ENCODE measurements around the gene ATF2.

The ATF2 gene

GRCh38 chr2:175062787-175063585 is 105.0 kb downstream of the ATF2 start:
- DNase-seq (ENCODE audit: low read depth) = peak; percentile 30
- TF ChIP-seq POLR2A (IDR thresholded peaks at IDR 0.05; ENCODE audit: extremely low read depth, insufficient read length) (no peak), MAX (IDR thresholded peaks at IDR 0.05; ENCODE audit: low read depth, low read length) (no peak), MYC (IDR thresholded peaks at IDR 0.05; ENCODE audit: low read depth, low read length) (no peak), CTCF (IDR thresholded peaks at IDR 0.05; ENCODE audit: low read depth, low read length) (no peak)
- H3K4me3 ChIP-seq (ENCODE audit: low read depth, low read length) = no peak overlapping the region

- no peak overlapping the region for H3K4me3 ChIP-seq (ENCODE audit: low read depth, low read length)
- TF ChIP-seq POLR2A (IDR thresholded peaks at IDR 0.05; ENCODE audit: extremely low read depth, insufficient read length) (no peak), CTCF (IDR thresholded peaks at IDR 0.05; ENCODE audit: low read depth, low read length) (no peak), MYC (IDR thresholded peaks at IDR 0.05; ENCODE audit: low read depth, low read length) (no peak)
- no peak for DNase-seq (ENCODE audit: low read depth)
Observed at GRCh38 chr2:175057078-175057685, 110.8 kb downstream of the ATF2 start.

GRCh38 chr2:175055993-175056392 is 112.0 kb downstream of the ATF2 start:
- H3K4me3 ChIP-seq (ENCODE audit: low read depth, low read length) = no peak overlapping the region
- no peak for DNase-seq (ENCODE audit: low read depth)
- no peak for TF ChIP-seq CTCF (IDR thresholded peaks at IDR 0.05; ENCODE audit: low read depth, low read length)
- TF ChIP-seq POLR2A (IDR thresholded peaks at IDR 0.05; ENCODE audit: extremely low read depth, insufficient read length) = no peak
- no peak for TF ChIP-seq MAX (IDR thresholded peaks at IDR 0.05; ENCODE audit: low read depth, low read length)
- TF ChIP-seq MYC (IDR thresholded peaks at IDR 0.05; ENCODE audit: low read depth, low read length) = no peak

GRCh38 chr2:175054340-175054739 is 113.7 kb downstream of the ATF2 start:
- no peak overlapping the region for H3K4me3 ChIP-seq (ENCODE audit: low read depth, low read length)
- no peak for TF ChIP-seq MYC (IDR thresholded peaks at IDR 0.05; ENCODE audit: low read depth, low read length)
- DNase-seq (ENCODE audit: low read depth) = peak; percentile 14

- H3K4me3 ChIP-seq (ENCODE audit: low read depth, low read length) = no peak overlapping the region
- TF ChIP-seq MAX (IDR thresholded peaks at IDR 0.05; ENCODE audit: low read depth, low read length) (no peak), CTCF (IDR thresholded peaks at IDR 0.05; ENCODE audit: low read depth, low read length) (no peak), MYC (IDR thresholded peaks at IDR 0.05; ENCODE audit: low read depth, low read length) (no peak), POLR2A (IDR thresholded peaks at IDR 0.05; ENCODE audit: extremely low read depth, insufficient read length) (no peak)
- DNase-seq (ENCODE audit: low read depth) = no peak
Observed at GRCh38 chr2:175049661-175050060, 118.3 kb downstream of the ATF2 start.

- TF ChIP-seq MYC (IDR thresholded peaks at IDR 0.05; ENCODE audit: low read depth, low read length) (no peak), POLR2A (IDR thresholded peaks at IDR 0.05; ENCODE audit: extremely low read depth, insufficient read length) (no peak), CTCF (IDR thresholded peaks at IDR 0.05; ENCODE audit: low read depth, low read length) (no peak), MAX (IDR thresholded peaks at IDR 0.05; ENCODE audit: low read depth, low read length) (no peak)
- no peak overlapping the region for H3K4me3 ChIP-seq (ENCODE audit: low read depth, low read length)
Observed at GRCh38 chr2:175048275-175048674, 119.7 kb downstream of the ATF2 start.

More at GRCh38 chr2:175048275-175048674, 119.7 kb downstream of the ATF2 start:
- DNase-seq (ENCODE audit: low read depth) = no peak

Measured in NB4 (cell line).